Effector CD4-positive, alpha-beta T cell (primary cell): ENCODE measurements around the gene NPNT.

Source experiments
- DNase-seq: peaks from one replicate; pipeline ENCODE4 v3.0.0-alpha.2; 2020

The NPNT gene

GRCh38 chr4:105917171-105917685, 22.0 kb downstream of the NPNT start:
- no peak for DNase-seq

- DNase-seq: no peak
Observed at GRCh38 chr4:105921301-105921700, 26.0 kb downstream of the NPNT start.

GRCh38 chr4:105923497-105924238, 28.4 kb downstream of the NPNT start:
- no peak for DNase-seq

DNA sequence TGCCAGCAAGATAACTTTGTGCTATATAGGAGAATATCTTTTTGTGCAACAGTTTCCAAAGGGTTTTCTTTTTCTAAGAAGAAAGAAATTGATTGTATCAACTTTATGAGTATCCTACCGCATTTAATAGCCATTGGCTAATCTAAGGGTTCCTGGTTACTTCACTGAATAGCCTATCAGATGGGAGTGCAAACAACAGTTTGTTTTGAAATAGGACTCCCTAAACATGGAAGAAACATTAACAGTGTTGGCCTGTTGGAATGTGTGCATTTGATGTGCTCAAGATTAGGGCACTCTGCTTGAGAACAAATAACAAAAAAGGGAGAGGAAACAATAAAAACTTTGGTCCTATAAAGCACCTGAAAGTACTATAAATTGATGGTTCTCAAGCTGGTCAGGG, 29.1 kb downstream of the NPNT start:
- no peak for DNase-seq

GRCh38 chr4:105930698-105931097, 35.4 kb downstream of the NPNT start:
- DNase-seq: no peak

DNA sequence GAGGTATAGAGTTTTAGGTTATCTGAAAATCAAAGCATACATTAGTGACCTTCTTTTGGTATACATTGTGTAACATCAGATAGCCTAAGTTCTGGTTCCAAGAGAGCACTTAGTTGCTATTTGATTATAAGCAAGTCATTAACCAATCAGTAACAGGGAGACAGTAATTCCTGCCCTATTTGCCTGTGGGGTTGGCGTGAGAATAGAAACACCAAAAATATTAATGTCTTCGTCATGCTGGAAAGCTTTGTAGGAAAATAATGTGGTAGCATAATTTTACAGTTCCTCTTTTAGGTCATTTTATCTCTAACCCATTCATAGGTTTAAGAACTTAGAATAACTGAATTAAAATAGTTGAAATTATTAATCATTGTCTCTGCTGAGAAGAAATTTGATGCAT, 37.8 kb downstream of the NPNT start:
- DNase-seq: no peak

- DNase-seq: no peak
Observed at GRCh38 chr4:105934386-105934785, 39.1 kb downstream of the NPNT start.

DNA sequence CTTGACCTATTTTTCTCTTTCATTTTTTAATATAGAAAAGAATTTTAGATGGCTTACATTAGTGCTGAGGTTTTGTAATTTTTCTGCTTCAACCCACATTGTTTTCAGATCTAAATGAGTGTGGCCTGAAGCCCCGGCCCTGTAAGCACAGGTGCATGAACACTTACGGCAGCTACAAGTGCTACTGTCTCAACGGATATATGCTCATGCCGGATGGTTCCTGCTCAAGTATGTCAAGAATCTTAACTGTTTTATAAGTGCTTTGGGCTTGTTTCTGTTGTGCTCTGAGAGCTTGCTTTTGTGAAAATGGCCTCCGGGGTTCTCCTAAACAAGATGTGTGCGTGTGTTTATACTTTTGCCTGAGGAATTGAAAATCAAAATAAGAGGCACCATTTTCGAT, 41.6 kb downstream of the NPNT start:
- no peak for DNase-seq

- DNase-seq: no peak
Observed at GRCh38 chr4:105937759-105938158, 42.5 kb downstream of the NPNT start.

GRCh38 chr4:105943234-105943633, 48.0 kb downstream of the NPNT start:
- no peak for DNase-seq

GRCh38 chr4:105944540-105944939, 49.3 kb downstream of the NPNT start:
- DNase-seq: no peak

DNA sequence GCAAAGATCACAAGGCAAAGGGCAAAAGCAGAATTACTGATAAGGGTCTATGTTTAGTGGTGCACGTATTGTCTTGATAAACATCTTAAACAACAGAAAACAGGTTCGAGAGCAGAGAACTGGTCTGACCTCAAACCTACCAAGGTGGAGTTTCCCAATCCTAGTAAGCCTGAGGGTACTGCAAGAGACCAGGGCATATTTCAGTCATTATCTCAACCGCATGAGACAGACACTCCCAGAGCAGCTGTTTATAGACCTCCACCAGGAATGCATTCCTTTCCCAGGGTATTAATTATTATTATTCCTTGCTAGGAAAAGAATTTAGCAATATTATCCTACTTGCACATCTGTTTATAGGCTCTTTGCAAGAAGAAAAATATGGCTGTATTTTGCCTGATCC, 51.5 kb downstream of the NPNT start:
- no peak for DNase-seq

- no peak for DNase-seq
Observed at GRCh38 chr4:105950701-105951100, 55.4 kb downstream of the NPNT start.

DNA sequence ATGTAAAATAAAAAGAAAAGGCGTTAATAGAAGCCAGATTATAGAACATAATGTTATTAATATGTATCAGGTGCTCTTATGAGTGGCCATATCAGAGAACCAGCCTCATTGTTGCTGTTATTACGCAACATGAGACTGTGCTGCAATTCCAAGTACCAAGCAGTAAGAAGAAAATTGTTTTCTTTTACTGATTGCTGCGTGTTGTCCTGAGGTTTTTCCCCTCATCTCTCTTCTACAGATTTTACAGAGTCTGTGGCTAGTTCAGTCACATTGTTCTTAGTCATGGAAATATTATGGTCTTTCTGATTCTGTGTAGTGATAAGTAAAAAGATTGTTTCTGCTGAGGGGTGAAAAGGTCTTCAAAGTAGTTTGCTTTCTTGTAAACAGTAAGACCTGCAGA, 55.9 kb downstream of the NPNT start:
- no peak for DNase-seq

DNA sequence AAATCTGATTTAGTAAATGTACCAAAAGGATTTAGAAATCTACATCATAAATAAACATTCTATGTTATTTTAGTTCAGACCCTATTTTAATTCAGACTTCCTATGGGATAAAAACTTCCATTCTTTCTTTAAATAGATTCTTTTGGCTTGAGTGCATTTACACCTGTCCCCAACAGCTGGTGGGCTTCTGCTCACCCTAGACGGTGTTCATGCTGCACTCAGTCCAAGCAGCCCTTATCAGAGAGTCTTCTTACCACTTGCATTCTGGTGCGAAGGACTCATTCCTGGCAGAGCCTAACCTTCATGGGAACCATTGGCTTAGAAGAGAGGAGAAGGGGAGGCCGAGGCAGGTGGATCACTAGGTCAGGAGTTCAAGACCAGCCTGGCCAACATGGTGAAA, 57.3 kb downstream of the NPNT start:
- no peak for DNase-seq

DNA sequence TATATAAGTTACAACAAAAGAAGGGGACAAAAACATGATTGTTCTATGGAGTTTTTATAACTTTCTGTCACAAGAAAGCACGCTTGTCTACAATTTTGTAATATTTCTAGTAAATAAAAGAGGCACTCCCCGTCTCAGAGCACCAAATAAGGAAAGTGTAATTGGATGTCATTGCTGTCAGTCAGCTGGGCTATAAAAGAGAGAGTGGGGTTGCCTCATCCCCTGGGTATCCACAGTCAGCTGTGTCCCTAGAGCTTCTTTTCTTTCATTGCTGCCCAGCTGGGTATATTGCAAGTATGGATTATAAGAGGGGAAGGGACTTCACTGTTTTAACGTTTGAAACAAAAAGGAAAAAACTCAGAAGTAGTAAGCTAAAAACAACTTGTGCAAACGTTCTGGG, 61.3 kb downstream of the NPNT start:
- no peak for DNase-seq

GRCh38 chr4:105957680-105958079, 62.4 kb downstream of the NPNT start:
- DNase-seq: no peak

DNA sequence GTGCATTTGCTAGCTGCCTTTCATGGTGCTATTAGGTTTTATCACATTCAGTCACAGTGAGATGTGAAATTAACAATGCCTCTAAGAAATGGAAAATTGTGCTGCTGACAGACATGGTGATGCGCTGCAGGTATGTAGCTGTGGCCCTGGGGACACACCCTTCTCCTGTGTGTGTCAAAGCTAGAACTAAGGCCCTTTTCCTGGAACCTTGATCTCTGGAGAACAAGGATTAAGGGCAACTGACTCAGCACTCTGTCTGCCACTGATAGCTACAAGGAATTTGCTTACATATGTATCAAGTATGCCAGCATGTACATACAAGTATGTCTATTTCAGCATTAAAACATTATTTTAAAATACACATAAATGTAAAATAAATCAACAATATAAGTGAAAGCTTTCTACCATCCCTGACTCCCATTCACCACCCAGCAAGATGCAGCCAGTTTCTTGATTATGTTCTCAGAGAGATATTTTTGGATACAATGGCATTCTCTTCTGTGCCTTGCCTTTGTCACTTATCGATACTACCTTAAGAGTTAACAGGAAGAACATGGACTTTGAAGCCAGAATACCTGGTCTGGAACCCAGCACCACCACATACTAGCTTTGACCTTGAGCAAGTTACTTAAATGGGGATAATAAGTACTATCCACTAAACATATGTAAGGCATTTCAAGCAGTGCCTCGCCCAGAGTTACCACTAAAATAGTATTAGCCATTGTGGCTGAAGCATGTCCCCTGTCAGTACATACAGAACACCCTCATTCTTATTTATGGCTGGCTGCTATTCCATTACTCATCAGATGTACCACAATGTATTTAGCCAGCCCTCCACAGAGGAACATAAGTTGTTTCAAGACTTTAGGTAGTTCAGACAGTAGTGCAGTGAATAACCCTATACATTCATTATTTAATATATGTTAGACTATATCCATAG, 68.5 kb downstream of the NPNT start:
- no peak for DNase-seq

DNA sequence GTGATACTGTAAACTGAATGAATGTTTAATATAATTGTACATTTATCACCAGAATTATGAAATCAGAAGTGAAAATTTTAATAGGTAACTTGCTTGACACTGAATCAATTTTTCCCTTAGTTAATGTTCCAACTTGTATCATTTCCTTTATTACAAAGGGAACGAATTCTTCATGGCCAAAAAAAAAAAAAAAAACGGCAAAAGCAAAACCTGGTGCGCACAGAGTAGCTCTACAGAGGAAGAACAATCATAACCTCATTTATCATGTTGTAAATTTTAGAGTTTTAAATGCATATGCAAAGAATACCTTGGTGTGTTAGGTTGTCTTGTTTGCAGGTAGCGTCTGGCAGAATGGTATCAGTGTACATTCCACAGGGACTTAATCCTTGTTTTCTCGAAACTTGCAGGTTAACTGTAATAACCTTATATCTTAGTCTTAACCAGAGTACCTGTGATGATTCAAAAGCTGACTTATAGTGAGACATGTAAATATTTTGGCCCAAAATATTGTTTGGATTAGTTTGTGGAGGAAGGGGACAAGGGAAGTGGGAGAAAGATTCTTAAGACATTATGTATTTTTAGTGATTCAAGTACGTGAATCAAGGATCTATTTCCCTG, 70.0 kb downstream of the NPNT start:
- no peak for DNase-seq

GRCh38 chr4:105966051-105966450, 70.8 kb downstream of the NPNT start:
- DNase-seq: no peak

DNA sequence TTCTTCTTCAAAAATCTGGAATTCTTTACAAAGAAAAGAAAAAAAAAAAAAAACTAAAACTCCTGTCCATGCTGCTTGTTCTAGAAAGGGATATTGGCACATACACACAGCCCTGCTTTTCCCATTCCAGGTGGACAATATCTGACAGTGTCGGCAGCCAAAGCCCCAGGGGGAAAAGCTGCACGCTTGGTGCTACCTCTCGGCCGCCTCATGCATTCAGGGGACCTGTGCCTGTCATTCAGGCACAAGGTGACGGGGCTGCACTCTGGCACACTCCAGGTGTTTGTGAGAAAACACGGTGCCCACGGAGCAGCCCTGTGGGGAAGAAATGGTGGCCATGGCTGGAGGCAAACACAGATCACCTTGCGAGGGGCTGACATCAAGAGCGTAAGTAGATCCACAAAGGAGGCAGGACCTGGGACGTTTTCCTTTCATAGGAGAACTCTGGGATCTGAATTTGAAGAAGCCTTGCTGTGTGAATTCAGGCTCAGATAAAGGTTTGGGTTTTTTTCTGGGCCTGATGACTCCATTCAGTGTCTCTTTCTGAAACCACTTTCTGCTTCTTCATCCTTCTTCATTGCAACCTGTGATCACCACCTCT, 71.9 kb downstream of the NPNT start:
- DNase-seq: no peak

DNA sequence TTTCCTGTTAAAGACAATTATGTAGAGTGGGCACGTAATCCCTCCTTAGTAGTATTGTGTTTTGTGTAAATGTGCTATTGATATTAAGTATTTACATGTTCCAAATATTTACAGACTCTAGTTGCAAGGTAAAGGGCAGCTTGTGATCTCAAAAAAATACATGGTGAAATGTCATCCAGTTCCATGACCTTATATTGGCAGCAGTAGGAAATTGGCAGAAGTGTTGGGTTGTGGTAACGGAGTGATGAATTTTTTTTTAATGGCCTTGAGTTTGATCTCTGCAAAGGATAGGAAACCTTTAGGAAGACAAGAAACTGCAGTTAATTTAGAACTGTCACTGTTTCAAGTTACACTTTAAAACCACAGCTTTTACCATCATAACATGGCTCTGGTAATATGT, 74.3 kb downstream of the NPNT start:
- DNase-seq: no peak

DNA sequence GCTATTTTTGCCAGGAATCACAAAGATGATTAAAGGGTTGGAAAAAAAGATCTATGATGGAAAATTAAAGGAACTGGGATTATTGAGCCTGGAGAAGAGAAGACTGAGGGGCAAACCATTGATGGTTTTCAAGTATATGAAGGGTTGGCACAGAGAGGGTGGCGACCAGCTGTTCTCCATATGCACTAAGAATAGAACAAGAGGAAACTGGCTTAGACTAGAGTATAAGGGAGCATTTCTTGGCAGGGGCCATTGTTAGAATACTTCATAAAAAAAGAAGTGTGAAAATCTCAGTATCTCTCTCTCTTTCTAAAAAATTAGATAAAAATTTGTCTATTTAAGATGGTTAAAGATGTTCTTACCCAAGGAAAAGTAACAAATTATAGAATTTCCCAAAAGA, 75.1 kb downstream of the NPNT start:
- DNase-seq: no peak
